Activated T-cell treated with anti-CD3 and anti-CD28 coated beads, Interleukin-2, amount 50 U/mL, for 4 hours (primary cell): ENCODE data around the gene AQP4. TPM values are rescaled to one million over a fixed set of nuclear protein-coding genes. Genes with fewer than 3 reads are reported as not detected.

Experiments
- ATAC-seq, 2 donors: fragments of 200-7000 bp; cut with Tn5 transposase; one replicate each; pipeline ENCODE4 v1.10.0; 2021
- DNase-seq: peaks from one replicate; pipeline ENCODE4 v3.0.0-alpha.2; 2020
- H3K27me3 Mint-ChIP-seq: one replicate; pipeline ENCODE4 v1.8.0; 2021; ENCODE audit warnings: low read depth, mixed read lengths
- H3K36me3 Mint-ChIP-seq: one replicate; pipeline ENCODE4 v1.8.0; 2022; ENCODE audit warnings: mixed read lengths; ENCODE audit not compliant: insufficient read depth
- H3K4me1 Mint-ChIP-seq: one replicate; pipeline ENCODE4 v1.8.0; 2021; ENCODE audit warnings: low read depth, mixed read lengths
- H3K4me3 Mint-ChIP-seq: one replicate; pipeline ENCODE4 v1.8.0; 2021; ENCODE audit warnings: mild to moderate bottlenecking, moderate library complexity, mixed read lengths
- H3K9me3 Mint-ChIP-seq: one replicate; pipeline ENCODE4 v1.8.0; 2021; ENCODE audit warnings: mixed read lengths
- total RNA-seq, 3 donors: library from RNA; stranded (reverse); gene quantifications; one replicate each; pipeline ENCODE4 v1.2.1, GENCODE V29; 2021

The AQP4 gene
- total RNA-seq = under 1 TPM; 0.08 to 0.15 (median 0.11) TPM

GRCh38 chr18:26865557-26865956, at the start of gene AQP4:
Gene AQP4, minus strand, starts transcription at chr18:26865707. Its CDS starts 18 bp downstream, at chr18:26865689.
- ATAC-seq = no peak
- H3K4me3 Mint-ChIP-seq = no peak within 1 kb of the TSS
- H3K9me3 Mint-ChIP-seq = no peaks in the 10 kb centered on the region
- DNase-seq = no peak
- H3K4me1 Mint-ChIP-seq = no peaks in the 10 kb centered on the region
- no peaks in the 10 kb centered on the region for H3K36me3 Mint-ChIP-seq
- peaks cover 15% of the 10 kb centered on the region for H3K27me3 Mint-ChIP-seq

- H3K4me3 Mint-ChIP-seq = no peak overlapping the region
These were observed 46.3 kb upstream of the AQP4 start for GRCh38 chr18:26911840-26912239.

GRCh38 chr18:26909599-26910290, 44.2 kb upstream of the AQP4 start:
- no peaks in the 10 kb centered on the region for H3K4me1 Mint-ChIP-seq
- peaks cover 10% of the 10 kb centered on the region for H3K9me3 Mint-ChIP-seq
- H3K4me3 Mint-ChIP-seq = no peak overlapping the region
- H3K27me3 Mint-ChIP-seq = no peaks in the 10 kb centered on the region
- H3K36me3 Mint-ChIP-seq = no peaks in the 10 kb centered on the region
- DNase-seq (no peak), ATAC-seq (no peak)

More at GRCh38 chr18:26911840-26912239, 46.3 kb upstream of the AQP4 start:
- DNase-seq (no peak), ATAC-seq (no peak)
- Mint-ChIP-seq H3K9me3 (peaks cover 8% of the 10 kb centered on the region), H3K36me3 (no peaks in the 10 kb centered on the region), H3K4me1 (no peaks in the 10 kb centered on the region), H3K27me3 (no peaks in the 10 kb centered on the region)

- no peak for DNase-seq
- peaks cover 14% of the 10 kb centered on the region for H3K9me3 Mint-ChIP-seq
- no peak for ATAC-seq
- no peaks in the 10 kb centered on the region for H3K4me1 Mint-ChIP-seq
- H3K4me3 Mint-ChIP-seq = no peak overlapping the region
- no peaks in the 10 kb centered on the region for H3K36me3 Mint-ChIP-seq
- H3K27me3 Mint-ChIP-seq = no peaks in the 10 kb centered on the region
These were observed 43.4 kb upstream of the AQP4 start for GRCh38 chr18:26908906-26909305.

GRCh38 chr18:26902291-26902690, 36.8 kb upstream of the AQP4 start:
- no peak for DNase-seq
- no peak for ATAC-seq
- H3K36me3 Mint-ChIP-seq = no peaks in the 10 kb centered on the region
- H3K4me1 Mint-ChIP-seq = no peaks in the 10 kb centered on the region
- no peaks in the 10 kb centered on the region for H3K27me3 Mint-ChIP-seq
- H3K9me3 Mint-ChIP-seq = peaks cover 22% of the 10 kb centered on the region
- no peak overlapping the region for H3K4me3 Mint-ChIP-seq

GRCh38 chr18:26901020-26901419, 35.5 kb upstream of the AQP4 start:
- no peaks in the 10 kb centered on the region for H3K36me3 Mint-ChIP-seq
- peaks cover 16% of the 10 kb centered on the region for H3K9me3 Mint-ChIP-seq
- ATAC-seq = no peak
- H3K4me3 Mint-ChIP-seq = no peak overlapping the region
- no peaks in the 10 kb centered on the region for H3K4me1 Mint-ChIP-seq
- DNase-seq = no peak
- H3K27me3 Mint-ChIP-seq = no peaks in the 10 kb centered on the region

GRCh38 chr18:26894426-26894825, 28.9 kb upstream of the AQP4 start:
- H3K27me3 Mint-ChIP-seq = no peaks in the 10 kb centered on the region
- H3K36me3 Mint-ChIP-seq = no peaks in the 10 kb centered on the region
- no peaks in the 10 kb centered on the region for H3K4me1 Mint-ChIP-seq
- DNase-seq (no peak), ATAC-seq (no peak)
- H3K4me3 Mint-ChIP-seq = no peak overlapping the region
- no peaks in the 10 kb centered on the region for H3K9me3 Mint-ChIP-seq

GRCh38 chr18:26893996-26894395, 28.5 kb upstream of the AQP4 start:
- H3K27me3 Mint-ChIP-seq = no peaks in the 10 kb centered on the region
- no peak for ATAC-seq
- DNase-seq = no peak
- H3K36me3 Mint-ChIP-seq = no peaks in the 10 kb centered on the region
- H3K9me3 Mint-ChIP-seq = no peaks in the 10 kb centered on the region
- H3K4me3 Mint-ChIP-seq = no peak overlapping the region
- no peaks in the 10 kb centered on the region for H3K4me1 Mint-ChIP-seq

GRCh38 chr18:26888259-26888658, 22.8 kb upstream of the AQP4 start:
- DNase-seq = no peak
- Mint-ChIP-seq H3K36me3 (no peaks in the 10 kb centered on the region), H3K4me1 (no peaks in the 10 kb centered on the region), H3K27me3 (peaks cover 2% of the 10 kb centered on the region), H3K4me3 (no peak overlapping the region), H3K9me3 (no peaks in the 10 kb centered on the region)
- no peak for ATAC-seq

- H3K4me3 Mint-ChIP-seq = no peak overlapping the region
- no peak for DNase-seq
- peaks cover 5% of the 10 kb centered on the region for H3K9me3 Mint-ChIP-seq
- ATAC-seq = no peak
- no peaks in the 10 kb centered on the region for H3K36me3 Mint-ChIP-seq
- no peaks in the 10 kb centered on the region for H3K27me3 Mint-ChIP-seq
- no peaks in the 10 kb centered on the region for H3K4me1 Mint-ChIP-seq
These were observed 9.6 kb upstream of the AQP4 start for GRCh38 chr18:26875040-26875654.

- ATAC-seq (no peak), DNase-seq (no peak)
- H3K9me3 Mint-ChIP-seq = peaks cover 5% of the 10 kb centered on the region
- no peaks in the 10 kb centered on the region for H3K4me1 Mint-ChIP-seq
- H3K27me3 Mint-ChIP-seq = no peaks in the 10 kb centered on the region
- H3K4me3 Mint-ChIP-seq = no peak overlapping the region
- no peaks in the 10 kb centered on the region for H3K36me3 Mint-ChIP-seq
These were observed 8.8 kb upstream of the AQP4 start for GRCh38 chr18:26874283-26874682.

- Mint-ChIP-seq H3K9me3 (no peaks in the 10 kb centered on the region), H3K27me3 (peaks cover 10% of the 10 kb centered on the region), H3K4me3 (no peak overlapping the region), H3K36me3 (no peaks in the 10 kb centered on the region), H3K4me1 (no peaks in the 10 kb centered on the region)
- ATAC-seq (no peak), DNase-seq (no peak)
These were observed 4.1 kb upstream of the AQP4 start for GRCh38 chr18:26869640-26870039.

- Mint-ChIP-seq H3K4me1 (no peaks in the 10 kb centered on the region), H3K27me3 (peaks cover 10% of the 10 kb centered on the region), H3K36me3 (no peaks in the 10 kb centered on the region), H3K9me3 (no peaks in the 10 kb centered on the region), H3K4me3 (no peak overlapping the region)
- DNase-seq (no peak), ATAC-seq (no peak)
These were observed 3.6 kb upstream of the AQP4 start for GRCh38 chr18:26868968-26869586.

- no peak overlapping the region for H3K4me3 Mint-ChIP-seq
- H3K9me3 Mint-ChIP-seq = no peaks in the 10 kb centered on the region
- no peak for DNase-seq
- no peaks in the 10 kb centered on the region for H3K36me3 Mint-ChIP-seq
- ATAC-seq = no peak
- H3K4me1 Mint-ChIP-seq = no peaks in the 10 kb centered on the region
- H3K27me3 Mint-ChIP-seq = peaks cover 15% of the 10 kb centered on the region
These were observed 2.0 kb upstream of the AQP4 start for GRCh38 chr18:26867471-26867870.

GRCh38 chr18:26864658-26865057, 849 bp downstream of the AQP4 start:
- Mint-ChIP-seq H3K4me1 (no peaks in the 10 kb centered on the region), H3K27me3 (peaks cover 15% of the 10 kb centered on the region), H3K9me3 (no peaks in the 10 kb centered on the region), H3K4me3 (no peak overlapping the region), H3K36me3 (no peaks in the 10 kb centered on the region)
- ATAC-seq = no peak
- DNase-seq = no peak
